HG02840 (cell line): ENCODE results near the gene TTC17.
"Not testable (repeated sequence)": the region's sequence is repeated elsewhere in the genome, so short reads cannot be mapped to it uniquely, and the experiment has no call there.

Source experiments
- ATAC-seq: cut with Tn5 transposase; IDR thresholded peaks from one replicate; pipeline ENCODE4 v1.9.1; 2021; ENCODE audit warnings: mild to moderate bottlenecking, moderate library complexity, moderate number of reproducible peaks; ENCODE audit not compliant: unreplicated experiment, low FRiP score

The TTC17 gene, protein sequence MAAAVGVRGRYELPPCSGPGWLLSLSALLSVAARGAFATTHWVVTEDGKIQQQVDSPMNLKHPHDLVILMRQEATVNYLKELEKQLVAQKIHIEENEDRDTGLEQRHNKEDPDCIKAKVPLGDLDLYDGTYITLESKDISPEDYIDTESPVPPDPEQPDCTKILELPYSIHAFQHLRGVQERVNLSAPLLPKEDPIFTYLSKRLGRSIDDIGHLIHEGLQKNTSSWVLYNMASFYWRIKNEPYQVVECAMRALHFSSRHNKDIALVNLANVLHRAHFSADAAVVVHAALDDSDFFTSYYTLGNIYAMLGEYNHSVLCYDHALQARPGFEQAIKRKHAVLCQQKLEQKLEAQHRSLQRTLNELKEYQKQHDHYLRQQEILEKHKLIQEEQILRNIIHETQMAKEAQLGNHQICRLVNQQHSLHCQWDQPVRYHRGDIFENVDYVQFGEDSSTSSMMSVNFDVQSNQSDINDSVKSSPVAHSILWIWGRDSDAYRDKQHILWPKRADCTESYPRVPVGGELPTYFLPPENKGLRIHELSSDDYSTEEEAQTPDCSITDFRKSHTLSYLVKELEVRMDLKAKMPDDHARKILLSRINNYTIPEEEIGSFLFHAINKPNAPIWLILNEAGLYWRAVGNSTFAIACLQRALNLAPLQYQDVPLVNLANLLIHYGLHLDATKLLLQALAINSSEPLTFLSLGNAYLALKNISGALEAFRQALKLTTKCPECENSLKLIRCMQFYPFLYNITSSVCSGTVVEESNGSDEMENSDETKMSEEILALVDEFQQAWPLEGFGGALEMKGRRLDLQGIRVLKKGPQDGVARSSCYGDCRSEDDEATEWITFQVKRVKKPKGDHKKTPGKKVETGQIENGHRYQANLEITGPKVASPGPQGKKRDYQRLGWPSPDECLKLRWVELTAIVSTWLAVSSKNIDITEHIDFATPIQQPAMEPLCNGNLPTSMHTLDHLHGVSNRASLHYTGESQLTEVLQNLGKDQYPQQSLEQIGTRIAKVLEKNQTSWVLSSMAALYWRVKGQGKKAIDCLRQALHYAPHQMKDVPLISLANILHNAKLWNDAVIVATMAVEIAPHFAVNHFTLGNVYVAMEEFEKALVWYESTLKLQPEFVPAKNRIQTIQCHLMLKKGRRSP

DNA sequence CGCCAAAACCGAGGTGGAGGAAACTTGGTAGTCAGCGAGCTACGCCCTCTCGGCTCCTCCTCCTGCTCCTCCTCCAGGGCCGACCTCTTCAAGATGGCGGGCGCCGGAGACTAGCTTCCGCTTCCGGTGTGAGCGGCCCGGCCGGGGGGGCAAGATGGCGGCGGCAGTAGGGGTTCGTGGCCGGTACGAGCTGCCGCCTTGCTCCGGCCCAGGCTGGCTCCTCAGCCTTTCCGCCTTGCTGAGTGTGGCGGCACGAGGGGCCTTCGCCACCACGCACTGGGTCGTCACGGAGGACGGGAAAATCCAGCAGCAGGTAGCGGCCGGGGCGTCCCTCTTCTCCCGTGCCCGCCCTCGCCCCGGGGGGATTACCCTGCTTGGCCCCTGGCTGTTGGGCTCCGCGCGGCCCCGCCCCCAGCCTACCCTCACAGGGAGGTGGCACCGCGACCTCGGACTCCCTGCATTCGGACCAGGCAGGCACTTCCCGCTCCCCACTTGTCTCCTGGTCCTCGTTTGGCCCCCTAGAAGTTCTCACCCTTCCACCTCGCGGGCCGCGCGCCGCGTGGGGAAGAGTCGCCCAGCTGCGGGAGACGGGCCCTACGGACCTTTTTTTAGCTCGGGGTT, at the start of gene TTC17:
TSS of gene TTC17 (plus strand) at position 120 of the 621 bp plus-strand sequence. CDS start at position 155, 35 bp downstream.
- peak; percentile 96 for ATAC-seq

DNA sequence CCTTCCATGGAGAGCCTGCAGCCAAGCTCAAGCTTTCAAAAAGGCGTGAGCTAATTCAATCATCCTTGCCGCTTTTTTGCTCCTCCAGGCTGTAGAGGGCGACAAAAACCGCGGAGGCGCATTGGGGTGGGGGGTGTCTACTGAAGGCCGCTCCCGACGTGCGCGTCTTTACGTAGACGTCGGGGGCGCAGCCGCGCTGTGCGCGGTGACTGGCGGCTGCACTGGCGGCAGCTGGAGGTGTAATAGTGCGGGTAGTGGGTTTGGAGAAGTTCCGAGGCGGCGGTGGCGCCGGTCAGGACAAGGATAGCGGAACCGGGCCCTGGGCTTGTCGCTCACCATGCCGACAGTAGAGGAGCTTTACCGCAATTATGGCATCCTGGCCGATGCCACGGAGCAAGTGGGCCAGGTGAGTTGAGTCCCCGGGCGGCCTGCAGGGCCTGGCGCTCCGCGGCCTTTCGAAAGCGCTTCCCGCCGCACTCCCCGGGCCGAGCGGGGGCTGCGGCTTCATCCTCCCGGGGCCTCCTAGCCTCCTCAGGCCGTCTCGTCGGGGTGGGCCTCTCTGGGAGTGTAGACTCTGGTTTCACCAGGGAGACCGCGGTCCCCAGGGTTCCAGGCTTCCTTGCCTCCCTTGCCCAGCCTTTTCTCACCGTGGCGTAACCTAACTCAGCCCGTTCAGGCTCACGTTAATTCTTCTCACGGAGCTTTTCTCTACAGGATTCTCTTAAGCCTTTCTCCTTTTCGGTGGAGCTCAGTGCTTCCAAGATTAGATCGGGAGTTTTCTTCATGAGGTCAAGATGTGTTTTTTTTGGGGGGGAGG, 46.7 kb upstream of the TTC17 start, which contains the start of gene API5:
TSS of gene API5 (plus strand) at position 206 of the 817 bp plus-strand sequence. CDS start at position 338, 132 bp downstream.
- peak; percentile 99 for ATAC-seq

DNA sequence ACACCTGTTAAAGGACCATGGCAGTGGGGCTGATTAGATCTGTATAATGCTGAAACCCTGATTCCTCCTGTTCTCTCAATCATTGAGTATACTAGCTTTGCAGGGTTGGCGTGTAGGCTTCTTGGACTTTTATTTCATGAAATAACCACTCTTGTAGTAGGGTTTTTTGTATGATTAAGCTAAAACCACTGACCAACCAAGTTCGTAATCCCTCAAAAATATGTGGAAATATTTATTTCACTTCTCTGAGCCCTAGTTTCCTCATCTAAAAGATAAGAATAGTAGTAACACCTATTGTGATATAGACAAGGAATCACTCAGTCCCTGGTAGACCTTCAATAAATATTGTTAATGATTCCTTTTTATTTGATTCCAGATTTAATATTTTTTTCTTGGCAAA, 42.8 kb upstream of the TTC17 start:
- no peak for ATAC-seq

DNA sequence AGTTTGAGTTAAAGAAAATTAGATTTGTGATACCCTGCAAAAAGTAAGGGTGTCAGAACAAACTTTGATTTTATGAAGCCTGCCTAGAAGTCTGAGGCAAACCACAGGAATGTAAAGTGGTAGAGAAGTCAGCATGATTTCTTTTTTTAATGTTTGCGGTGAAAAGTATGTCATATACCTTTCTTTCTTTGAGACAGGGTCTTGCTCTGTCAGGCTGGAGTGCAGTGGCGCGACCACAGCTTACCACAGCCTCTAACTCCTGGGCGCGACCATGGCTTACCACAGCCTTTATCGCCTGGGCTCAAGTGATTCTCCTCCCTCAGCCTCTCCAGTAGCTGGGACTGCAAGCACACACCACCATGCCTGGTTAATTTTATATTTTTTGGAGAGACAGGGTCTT, 42.3 kb upstream of the TTC17 start:
- ATAC-seq: no peak

DNA sequence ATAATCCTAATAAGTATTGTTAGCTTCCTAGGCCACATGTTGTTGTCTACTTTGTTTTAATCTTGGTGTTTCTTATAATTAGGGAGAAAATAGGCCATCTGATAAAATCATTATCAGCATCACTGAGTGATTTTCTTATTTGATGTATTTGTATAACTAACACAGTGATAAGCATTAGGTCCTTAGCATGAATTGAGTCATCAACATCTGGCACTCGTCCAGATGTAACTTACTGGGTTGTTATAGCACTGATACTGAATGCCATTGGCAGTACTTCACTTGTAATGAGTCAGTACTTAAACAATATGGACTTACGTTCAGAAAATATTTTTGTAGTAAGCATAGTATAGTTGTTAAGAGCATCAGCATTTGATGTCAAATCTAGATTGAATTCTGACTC, 30.7 kb upstream of the TTC17 start:
- no peak for ATAC-seq

DNA sequence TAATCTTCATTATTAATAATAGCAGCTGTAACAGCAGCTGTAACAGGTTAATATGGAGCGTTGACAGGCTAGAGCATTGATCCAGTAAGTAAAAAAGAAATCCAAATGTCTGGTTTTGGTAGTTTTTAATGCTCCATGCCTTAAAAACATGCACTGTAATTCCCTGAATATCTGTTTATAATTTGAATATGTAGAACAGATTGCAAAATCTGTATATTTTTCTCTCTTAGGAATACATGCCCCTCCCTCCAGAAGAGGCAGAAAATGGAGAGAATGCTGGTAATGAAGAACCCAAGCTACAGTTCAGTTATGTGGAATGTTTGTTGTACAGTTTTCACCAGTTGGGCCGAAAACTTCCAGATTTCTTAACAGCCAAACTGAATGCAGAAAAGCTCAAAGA, 30.2 kb upstream of the TTC17 start:
- ATAC-seq: no peak

DNA sequence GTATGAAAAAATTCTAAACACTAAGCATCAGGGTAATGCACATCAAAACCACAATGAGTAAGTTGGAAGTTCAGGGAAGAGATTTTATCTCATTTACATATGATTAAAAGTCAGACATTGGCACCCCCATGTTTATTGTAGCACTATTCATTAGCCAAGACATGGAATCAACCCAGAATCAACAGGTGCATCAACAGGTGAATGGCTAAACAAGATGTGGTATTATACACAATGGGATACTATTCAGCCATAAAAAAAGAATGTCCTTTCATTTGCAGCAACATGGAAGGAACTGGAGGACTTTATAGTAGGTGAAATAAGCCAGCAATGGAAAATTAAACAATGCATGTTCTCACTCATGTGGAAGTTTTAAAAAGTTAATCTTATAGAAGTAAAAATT, 17.6 kb upstream of the TTC17 start:
- no peak for ATAC-seq

DNA sequence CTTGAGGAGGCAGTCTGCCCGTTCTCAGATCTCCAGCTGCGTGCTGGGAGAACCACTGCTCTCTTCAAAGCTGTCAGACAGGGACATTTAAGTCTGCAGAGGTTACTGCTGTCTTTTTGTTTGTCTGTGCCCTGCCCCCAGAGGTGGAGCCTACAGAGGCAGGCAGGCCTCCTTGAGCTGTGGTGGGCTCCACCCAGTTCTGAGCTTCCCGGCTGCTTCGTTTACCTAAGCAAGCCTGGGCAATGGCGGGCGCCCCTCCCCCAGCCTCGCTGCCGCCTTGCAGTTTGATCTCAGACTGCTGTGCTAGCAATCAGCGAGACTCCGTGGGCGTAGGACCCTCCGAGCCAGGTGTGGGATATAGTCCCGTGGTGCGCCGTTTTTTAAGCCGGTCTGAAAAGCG, 7.3 kb upstream of the TTC17 start:
- ATAC-seq: not testable (repeated sequence)

DNA sequence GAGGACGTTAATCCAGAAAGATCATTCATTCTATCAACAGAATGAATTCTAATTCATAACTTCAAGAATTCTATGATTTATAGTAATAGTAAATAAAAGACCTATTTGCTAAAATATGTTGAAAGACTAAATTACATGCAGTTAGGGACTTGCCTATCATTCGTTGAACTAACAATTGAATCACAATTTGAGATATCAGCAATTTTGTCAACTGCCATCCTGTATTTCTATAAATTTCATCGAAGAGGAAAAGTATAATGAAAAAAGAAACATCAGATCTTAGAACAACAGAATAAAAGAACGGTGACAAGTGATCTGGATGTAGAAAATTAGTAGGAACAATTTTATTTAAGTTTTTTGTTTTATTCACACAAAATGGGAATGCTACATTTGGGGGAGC, 4.4 kb upstream of the TTC17 start:
- ATAC-seq: no peak

DNA sequence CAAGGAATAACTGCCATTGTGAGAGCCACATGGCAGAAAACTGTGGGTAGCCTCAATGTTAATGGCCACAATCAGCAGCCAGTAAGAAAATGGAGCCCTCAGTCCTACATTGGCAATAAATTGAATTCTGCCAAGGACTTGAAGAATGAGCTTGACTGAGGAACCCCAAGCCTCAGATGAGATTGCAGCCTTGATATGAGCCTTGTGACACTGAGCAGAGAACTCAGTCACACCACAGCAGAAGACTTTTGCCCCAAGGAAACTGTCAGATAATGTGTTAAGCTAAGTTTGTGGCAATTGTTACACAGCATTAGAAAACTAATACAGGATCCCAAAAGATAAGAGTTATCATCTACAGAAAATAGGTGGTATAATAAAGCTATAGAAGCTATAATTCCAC, 2.4 kb upstream of the TTC17 start:
- ATAC-seq: no peak

DNA sequence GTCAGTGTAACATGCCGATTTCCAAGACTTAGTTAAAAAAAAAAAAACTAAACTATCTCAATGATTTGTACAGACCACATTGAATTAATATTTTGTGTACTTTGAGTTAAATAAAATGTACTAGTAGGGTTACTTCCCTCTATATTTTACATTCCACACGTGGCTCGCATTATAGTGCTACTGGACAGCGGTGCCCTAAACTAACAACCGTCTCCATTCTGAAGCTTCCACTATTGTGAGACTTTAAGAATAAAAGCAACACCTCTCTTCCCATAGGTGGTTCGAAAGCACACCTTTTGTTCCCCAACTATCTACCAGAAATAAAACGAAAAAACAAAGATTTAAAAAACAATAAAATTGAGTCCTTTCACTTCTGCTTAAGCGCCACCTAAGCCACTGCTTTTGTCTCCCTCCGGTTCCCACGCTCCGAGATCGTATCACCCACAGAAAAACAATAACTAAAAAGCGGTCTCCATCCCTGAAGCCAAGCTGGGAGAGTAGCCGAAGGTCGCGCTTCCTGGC, 380 bp upstream of the TTC17 start:
- no peak for ATAC-seq

DNA sequence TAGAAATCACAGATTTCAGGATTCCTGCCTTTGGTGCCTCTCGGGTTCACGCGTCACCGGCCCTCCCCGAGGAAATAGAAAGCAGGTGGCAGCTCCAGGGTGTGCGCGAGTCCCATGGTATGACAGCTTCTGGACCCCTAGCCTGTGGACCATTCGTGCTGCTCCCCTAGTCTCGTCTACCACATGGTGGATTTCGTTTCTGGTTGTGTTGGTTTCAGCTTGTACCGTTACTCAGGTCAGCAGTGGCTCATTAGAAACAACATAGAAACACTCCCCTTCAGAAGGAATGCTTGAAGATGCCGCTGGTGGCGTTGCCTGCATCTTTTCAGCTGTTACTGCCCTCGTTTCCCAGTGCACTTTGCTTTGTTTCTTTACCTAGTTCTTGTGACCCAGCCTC, 700 bp downstream of the TTC17 start:
- ATAC-seq: peak; percentile 32

DNA sequence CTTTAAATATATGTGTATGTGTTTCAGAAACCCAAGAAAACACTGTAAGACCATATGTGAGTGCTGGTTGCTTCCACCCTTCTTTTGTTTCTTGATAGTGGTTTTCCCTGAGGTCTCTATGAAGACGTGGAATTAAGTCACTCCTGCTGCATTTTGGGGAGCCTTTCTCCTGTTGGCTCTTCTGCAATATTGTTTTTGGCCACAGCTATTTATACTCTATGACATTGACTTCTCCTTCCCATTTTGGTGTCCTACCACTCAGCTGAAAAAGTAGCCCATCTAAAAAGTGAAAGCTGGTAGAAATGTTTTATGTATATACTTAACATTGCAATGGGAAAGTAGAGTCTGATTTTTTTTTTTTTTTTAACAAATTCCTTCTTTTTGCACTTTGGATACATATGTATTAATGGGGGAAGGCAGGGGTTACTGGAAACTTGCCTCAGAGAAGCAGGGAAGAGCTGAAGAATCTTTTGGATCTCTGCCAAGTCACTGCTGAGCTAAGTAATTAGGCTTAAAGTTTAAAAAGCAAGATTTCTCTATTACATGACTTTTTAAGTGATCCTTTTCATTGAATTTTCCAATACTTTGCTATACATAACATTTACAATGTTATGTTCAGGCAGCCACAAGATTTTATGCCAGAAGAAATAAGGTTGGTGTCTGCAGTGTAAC, 1.8 kb downstream of the TTC17 start:
- ATAC-seq: no peak

DNA sequence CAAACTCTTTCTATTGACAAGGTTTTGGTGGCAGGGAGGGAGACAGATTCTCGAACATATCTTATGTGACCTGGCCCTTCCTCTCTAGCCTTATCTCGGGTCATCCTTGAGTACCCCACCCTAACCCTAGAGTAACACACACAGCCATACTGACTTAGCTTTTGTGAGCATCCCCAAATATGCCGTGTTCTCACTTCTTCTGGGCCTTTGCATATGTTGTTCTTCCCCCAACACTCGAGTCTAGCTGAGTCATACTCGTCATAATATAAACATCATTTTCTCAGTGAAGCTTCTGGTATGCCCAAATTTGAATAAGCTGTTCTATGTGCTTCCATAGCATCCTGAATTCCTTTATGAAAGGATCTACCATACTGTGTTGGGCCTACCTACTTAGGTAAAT, 8.0 kb downstream of the TTC17 start:
- ATAC-seq: no peak

DNA sequence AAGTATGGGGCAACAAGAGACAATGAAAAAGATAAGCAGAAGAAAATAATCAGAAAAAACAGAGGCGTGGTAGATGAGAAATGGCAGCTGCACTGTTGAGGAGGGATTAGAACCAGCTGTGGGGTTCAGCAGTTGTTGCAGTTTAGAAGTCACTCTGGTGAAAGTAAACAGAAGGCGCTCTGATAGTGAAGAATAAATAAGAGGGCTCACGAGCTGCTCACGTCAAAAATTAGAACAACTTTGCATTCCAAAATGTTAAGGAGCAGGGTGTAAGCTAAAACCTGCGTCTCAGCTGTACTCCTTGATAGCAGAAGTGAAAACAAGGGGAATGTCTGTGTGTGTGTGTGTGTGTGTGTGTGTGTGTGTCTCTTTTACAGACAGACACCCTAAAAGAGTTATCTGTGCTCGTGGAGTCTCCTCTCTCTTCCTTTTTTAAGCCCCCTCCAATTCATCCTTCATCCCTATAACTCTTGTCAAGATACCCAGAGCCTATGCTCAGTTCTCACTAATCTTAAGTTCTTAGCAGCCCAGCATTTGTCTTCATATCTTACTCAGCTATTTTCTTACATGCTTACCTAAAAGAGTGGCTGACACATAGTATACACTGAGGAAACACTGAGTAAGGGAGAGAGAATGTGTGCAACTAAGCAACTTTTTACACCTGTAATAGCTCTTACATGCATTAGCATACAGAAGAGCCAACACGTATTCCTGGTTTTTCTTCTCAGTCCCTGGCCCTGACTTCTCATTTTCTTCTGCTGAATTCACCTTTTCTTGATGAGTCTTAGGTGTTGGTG, 8.9 kb downstream of the TTC17 start:
- ATAC-seq: no peak

DNA sequence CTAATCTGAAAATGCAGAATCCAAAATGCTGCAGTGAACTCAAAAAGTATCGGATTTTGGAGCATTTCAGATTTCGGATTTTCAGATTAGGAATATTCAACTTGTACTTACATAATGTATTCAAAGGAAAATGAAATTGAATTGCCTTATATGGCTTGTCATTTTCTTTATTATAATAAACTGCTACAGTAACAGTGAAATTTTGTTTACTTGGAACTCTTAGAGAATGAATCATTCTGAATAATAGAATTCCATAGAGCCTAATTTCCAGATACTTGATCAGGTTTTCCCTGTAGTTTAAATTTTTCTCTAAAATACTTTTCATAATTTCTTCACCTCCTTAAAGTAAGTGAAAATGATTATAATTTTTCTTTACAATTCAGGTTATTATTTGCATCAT, 17.3 kb downstream of the TTC17 start:
- no peak for ATAC-seq

DNA sequence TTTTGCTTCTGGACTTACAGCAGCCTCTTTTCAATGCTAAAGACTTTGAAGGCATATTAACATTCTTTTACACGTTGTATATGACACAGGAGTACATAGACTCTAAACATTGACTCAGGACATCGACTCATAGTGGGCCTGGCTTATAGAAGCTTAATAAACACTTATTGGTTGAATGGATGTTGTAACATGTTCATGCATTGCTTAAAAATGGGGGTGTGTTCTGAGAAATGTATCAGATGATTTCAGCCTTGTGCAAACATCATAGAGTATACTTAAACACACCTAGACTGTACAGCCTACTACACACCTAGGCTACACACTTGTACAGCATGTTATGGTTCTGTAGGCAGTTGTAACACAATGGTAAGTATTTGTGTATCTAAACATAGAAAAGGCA, 17.9 kb downstream of the TTC17 start:
- ATAC-seq: no peak

DNA sequence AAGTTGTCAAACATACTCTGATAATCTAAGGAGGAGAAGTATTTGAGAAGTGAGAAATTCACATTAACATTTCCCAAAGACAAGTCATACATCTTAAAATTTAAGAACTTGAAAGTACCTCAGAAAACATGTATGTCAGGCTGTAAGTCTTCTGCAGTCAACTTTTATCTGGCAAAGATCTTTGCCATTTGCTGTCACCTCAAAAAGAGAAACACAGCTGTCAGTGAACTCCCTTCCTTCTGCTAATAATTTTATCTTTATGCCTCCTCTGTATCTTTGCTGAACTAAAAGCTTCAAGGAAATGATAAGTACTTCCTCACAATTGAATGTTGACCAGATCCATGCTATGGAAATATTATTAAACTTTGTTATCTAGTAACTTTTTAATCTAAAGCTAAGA, 18.7 kb downstream of the TTC17 start:
- no peak for ATAC-seq
